Measurements from ENCODE around the gene STAMBP. TPM values are rescaled to one million over a fixed set of nuclear protein-coding genes. Genes with fewer than 3 reads are reported as not detected.

STAMBP gene
- total and polyA plus RNA-seq, 9 of the 15 experiments (the other 6 are each of a cell fraction or from before 2014, with no cell fraction given) = 36.9 to 75.2 (median 48.8) TPM

- no peak for TF ChIP-seq ZNF280B (CRISPR knock-in tag; IDR thresholded peaks at IDR 0.05)
- TF ChIP-seq POLR2H (tag; IDR thresholded peaks at IDR 0.05; ENCODE audit: low read depth) = no peak
- no peak for TF ChIP-seq PRPF4 (IDR thresholded peaks at IDR 0.05; ENCODE audit: insufficient read depth, low read depth, low read length, poor library complexity, severe bottlenecking)
- TF ChIP-seq NFE2L1 (tag; IDR thresholded peaks at IDR 0.05; ENCODE audit: borderline replicate concordance, low read depth) = no peak
- no peak for TF ChIP-seq TAF9B (IDR thresholded peaks at IDR 0.05; ENCODE audit: partially characterized antibody)
- TF ChIP-seq RAD51 (IDR thresholded peaks at IDR 0.05; ENCODE audit: borderline replicate concordance, low read depth) = peak; percentile 77
- TF ChIP-seq L3MBTL2 (IDR thresholded peaks at IDR 0.05) = no peak
- TF ChIP-seq REST (IDR thresholded peaks at IDR 0.05; ENCODE audit: borderline replicate concordance) = peak; percentile 80
- TF ChIP-seq REST (CRISPR knock-in tag; IDR thresholded peaks at IDR 0.05; ENCODE audit: low read depth) = no peak
- no peak for TF ChIP-seq PCBP2 (IDR thresholded peaks at IDR 0.05; ENCODE audit: low read depth, low read length, poor library complexity, severe bottlenecking)
- no peak for TF ChIP-seq RREB1 (CRISPR knock-in tag; IDR thresholded peaks at IDR 0.05)
- no peak for TF ChIP-seq NONO (IDR thresholded peaks at IDR 0.05; ENCODE audit: low read depth in 2 of 2, low read length in 1 of 2)
Measured at GRCh38 chr2:73907840-73908452, 79.2 kb downstream of the STAMBP start (continued).
